HG03108 (cell line): ENCODE data around the gene DNAJC1.
A peak's percentile ranks its signal among the peaks of the same experiment; 100 is the strongest.
"Not testable (repeated sequence)": the region's sequence is repeated elsewhere in the genome, so short reads cannot be mapped to it uniquely, and the experiment has no call there.

Source experiments
- ATAC-seq: cut with Tn5 transposase; IDR thresholded peaks from one replicate; pipeline ENCODE4 v1.9.1; 2021; ENCODE audit warnings: moderate library complexity; ENCODE audit not compliant: unreplicated experiment

Gene DNAJC1

GRCh38 chr10:22003177-22003963, at the start of gene DNAJC1:
Gene DNAJC1 (minus strand): TSS chr10:22003730. CDS start chr10:22003434, 296 bp downstream.
- ATAC-seq = peak; percentile 97

- ATAC-seq = no peak
Measured at GRCh38 chr10:22053048-22053447, 49.5 kb upstream of the DNAJC1 start.

GRCh38 chr10:22049635-22050034, 46.1 kb upstream of the DNAJC1 start:
- ATAC-seq = no peak

GRCh38 chr10:22047812-22048211, 44.3 kb upstream of the DNAJC1 start:
- no peak for ATAC-seq

GRCh38 chr10:22043327-22043633, 39.8 kb upstream of the DNAJC1 start:
- no peak for ATAC-seq

GRCh38 chr10:22042557-22043326, 39.2 kb upstream of the DNAJC1 start:
- ATAC-seq = no peak

GRCh38 chr10:22034333-22034732, 30.8 kb upstream of the DNAJC1 start:
- ATAC-seq = no peak

GRCh38 chr10:22032268-22032667, 28.7 kb upstream of the DNAJC1 start:
- ATAC-seq = not testable (repeated sequence)

- no peak for ATAC-seq
Measured at GRCh38 chr10:22030421-22030820, 26.9 kb upstream of the DNAJC1 start.

- no peak for ATAC-seq
Measured at GRCh38 chr10:22029445-22030236, 26.1 kb upstream of the DNAJC1 start.

GRCh38 chr10:22027364-22028238, 24.1 kb upstream of the DNAJC1 start:
- ATAC-seq = no peak

GRCh38 chr10:22026287-22026686, 22.8 kb upstream of the DNAJC1 start:
- ATAC-seq = no peak

- no peak for ATAC-seq
Measured at GRCh38 chr10:22023508-22023907, 20.0 kb upstream of the DNAJC1 start.

GRCh38 chr10:22022257-22023032, 18.9 kb upstream of the DNAJC1 start:
- ATAC-seq = no peak

GRCh38 chr10:22021144-22021543, 17.6 kb upstream of the DNAJC1 start:
- not testable (repeated sequence) for ATAC-seq

GRCh38 chr10:22017283-22018020, 13.9 kb upstream of the DNAJC1 start:
- ATAC-seq = no peak

GRCh38 chr10:22016046-22016705, 12.6 kb upstream of the DNAJC1 start:
- no peak for ATAC-seq

- no peak for ATAC-seq
Measured at GRCh38 chr10:22010973-22011408, 7.5 kb upstream of the DNAJC1 start.

GRCh38 chr10:22010539-22010938, 7.0 kb upstream of the DNAJC1 start:
- ATAC-seq = no peak
